DOHH2 (cell line): ENCODE results near the gene RAPGEF1.

Experiments
- H3F3A ChIP-seq: fragments of 200-600 bp; sonication (generic), shearing (Covaris generic); 2 replicates; pipeline ENCODE4 v1.6.0; 2016; ENCODE audit warnings: antibody characterized with exemption, mild to moderate bottlenecking; ENCODE audit not compliant: control insufficient read depth, insufficient read depth
- H3K27ac ChIP-seq: fragments of 200-600 bp; sonication (generic); 2 replicates; pipeline ENCODE4 v1.5.1; 2014; ENCODE audit warnings: low read depth, mild to moderate bottlenecking, low read length, moderate library complexity
- H3K27me3 ChIP-seq: fragments of 200-600 bp; sonication (generic); 2 replicates; pipeline ENCODE4 v1.6.1; 2014; ENCODE audit warnings: mild to moderate bottlenecking, low read length, mixed read lengths; ENCODE audit not compliant: control insufficient read depth
- H3K36me3 ChIP-seq: fragments of 200-600 bp; sonication (generic); 2 replicates; pipeline ENCODE4 v1.6.1; 2014; ENCODE audit warnings: mild to moderate bottlenecking, low read length, moderate library complexity, mixed read lengths; ENCODE audit not compliant: control insufficient read depth
- H3K4me1 ChIP-seq: fragments of 200-600 bp; sonication (generic); 2 replicates; pipeline ENCODE4 v1.6.1; 2014; ENCODE audit warnings: mild to moderate bottlenecking, low read length, mixed read lengths; ENCODE audit not compliant: control insufficient read depth
- H3K4me2 ChIP-seq: fragments of 200-600 bp; sonication (generic); 2 replicates; pipeline ENCODE4 v1.6.0; 2014; ENCODE audit warnings: mild to moderate bottlenecking, low read length, moderate library complexity
- H3K4me3 ChIP-seq: fragments of 200-600 bp; sonication (generic); 2 replicates; pipeline ENCODE4 v1.5.1; 2014; ENCODE audit warnings: mild to moderate bottlenecking, low read length, mixed read lengths
- H3K79me2 ChIP-seq: fragments of 200-600 bp; sonication (generic); 2 replicates; pipeline ENCODE4 v1.6.1; 2014; ENCODE audit warnings: mild to moderate bottlenecking, low read length, mixed read lengths; ENCODE audit not compliant: control insufficient read depth
- H3K9me2 ChIP-seq: fragments of 200-600 bp; sonication (generic); replicated peaks from 2 replicates; pipeline ENCODE4 v1.6.1; 2014; ENCODE audit warnings: mild to moderate bottlenecking, low read length, mixed read lengths; ENCODE audit not compliant: control insufficient read depth
- H3K9me3 ChIP-seq: fragments of 200-600 bp; sonication (generic); 2 replicates; pipeline ENCODE4 v1.6.1; 2014; ENCODE audit warnings: antibody characterized with exemption, low read length, mixed read lengths; ENCODE audit not compliant: control insufficient read depth, insufficient read depth
- H4K20me1 ChIP-seq: fragments of 200-600 bp; sonication (generic); 2 replicates; pipeline ENCODE4 v1.6.0; 2014; ENCODE audit warnings: low read depth, mild to moderate bottlenecking, antibody characterized with exemption, low read length, moderate library complexity; ENCODE audit not compliant: control insufficient read depth, insufficient read depth
- EZH2phosphoT487 ChIP-seq: fragments of 200-600 bp; sonication (generic); IDR thresholded peaks from 2 replicates; pipeline ENCODE4 v1.6.1; 2017; ENCODE audit warnings: borderline replicate concordance, mild to moderate bottlenecking, antibody characterized with exemption, low read length, moderate library complexity, mixed read lengths
- TF ChIP-seq, protein P1 (sequence below): fragments of 200-600 bp; sonication (generic); IDR thresholded peaks from one replicate; pipeline ENCODE4 v1.5.1; 2014; ENCODE audit warnings: antibody characterized with exemption, mild to moderate bottlenecking, low read depth, low read length; ENCODE audit not compliant: poor library complexity, severe bottlenecking

Gene RAPGEF1

DNA sequence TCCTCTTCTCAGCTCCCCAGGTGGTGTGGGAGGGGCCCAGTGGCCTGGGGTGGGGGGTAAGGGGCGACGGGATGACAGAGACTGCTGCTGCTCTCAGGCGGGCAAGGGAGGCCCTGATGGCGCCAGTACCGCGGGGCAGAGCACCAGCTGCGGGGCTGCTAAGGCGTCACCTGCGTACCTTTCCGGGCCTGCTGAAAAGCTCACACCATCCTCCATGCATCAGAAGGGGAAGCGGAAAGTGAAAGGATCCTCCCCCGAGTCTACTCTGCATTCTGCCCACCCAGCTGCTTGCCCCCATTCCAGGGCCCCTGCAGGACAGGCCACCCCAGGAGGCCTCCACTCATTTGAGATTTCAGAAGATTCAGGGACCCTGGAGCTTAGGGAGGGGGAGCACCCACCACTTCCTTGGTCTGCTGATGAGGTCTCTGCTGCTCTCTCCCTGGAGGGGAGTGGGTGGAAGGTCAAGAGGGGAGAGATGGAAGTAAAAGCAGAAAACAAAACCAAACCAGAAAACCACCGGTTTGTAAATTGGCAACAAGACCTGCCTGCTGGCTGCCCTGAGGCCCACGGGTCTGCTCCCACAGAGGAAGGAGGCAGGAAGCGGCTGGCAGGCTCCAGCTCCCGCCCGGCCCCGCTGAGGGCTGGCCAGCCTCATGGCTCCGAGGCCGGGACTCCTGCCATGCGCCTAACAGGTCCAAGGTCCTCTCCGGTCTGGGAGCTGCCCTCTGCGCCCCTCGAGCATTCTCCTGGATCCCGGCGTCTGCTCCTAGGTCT lies 161.0 kb downstream of the RAPGEF1 start:
- no peaks in the 10 kb centered on the region for H4K20me1 ChIP-seq
- TF ChIP-seq EZH2phosphoT487 = no peak
- TF ChIP-seq, protein P1, sequence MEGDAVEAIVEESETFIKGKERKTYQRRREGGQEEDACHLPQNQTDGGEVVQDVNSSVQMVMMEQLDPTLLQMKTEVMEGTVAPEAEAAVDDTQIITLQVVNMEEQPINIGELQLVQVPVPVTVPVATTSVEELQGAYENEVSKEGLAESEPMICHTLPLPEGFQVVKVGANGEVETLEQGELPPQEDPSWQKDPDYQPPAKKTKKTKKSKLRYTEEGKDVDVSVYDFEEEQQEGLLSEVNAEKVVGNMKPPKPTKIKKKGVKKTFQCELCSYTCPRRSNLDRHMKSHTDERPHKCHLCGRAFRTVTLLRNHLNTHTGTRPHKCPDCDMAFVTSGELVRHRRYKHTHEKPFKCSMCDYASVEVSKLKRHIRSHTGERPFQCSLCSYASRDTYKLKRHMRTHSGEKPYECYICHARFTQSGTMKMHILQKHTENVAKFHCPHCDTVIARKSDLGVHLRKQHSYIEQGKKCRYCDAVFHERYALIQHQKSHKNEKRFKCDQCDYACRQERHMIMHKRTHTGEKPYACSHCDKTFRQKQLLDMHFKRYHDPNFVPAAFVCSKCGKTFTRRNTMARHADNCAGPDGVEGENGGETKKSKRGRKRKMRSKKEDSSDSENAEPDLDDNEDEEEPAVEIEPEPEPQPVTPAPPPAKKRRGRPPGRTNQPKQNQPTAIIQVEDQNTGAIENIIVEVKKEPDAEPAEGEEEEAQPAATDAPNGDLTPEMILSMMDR = no peak
- peaks cover 4% of the 10 kb centered on the region for H3K4me1 ChIP-seq
- no peaks in the 10 kb centered on the region for H3K79me2 ChIP-seq
- H3K36me3 ChIP-seq = peaks cover 71% of the 10 kb centered on the region
- no peaks in the 10 kb centered on the region for H3K9me3 ChIP-seq
- H3K4me2 ChIP-seq = no peak overlapping the region
- H3K9me2 ChIP-seq = no peaks in the 10 kb centered on the region
- H3F3A ChIP-seq = no peaks in the 10 kb centered on the region
- H3K27me3 ChIP-seq = no peaks in the 10 kb centered on the region
- H3K27ac ChIP-seq = no peak overlapping the region
- no peak overlapping the region for H3K4me3 ChIP-seq

DNA sequence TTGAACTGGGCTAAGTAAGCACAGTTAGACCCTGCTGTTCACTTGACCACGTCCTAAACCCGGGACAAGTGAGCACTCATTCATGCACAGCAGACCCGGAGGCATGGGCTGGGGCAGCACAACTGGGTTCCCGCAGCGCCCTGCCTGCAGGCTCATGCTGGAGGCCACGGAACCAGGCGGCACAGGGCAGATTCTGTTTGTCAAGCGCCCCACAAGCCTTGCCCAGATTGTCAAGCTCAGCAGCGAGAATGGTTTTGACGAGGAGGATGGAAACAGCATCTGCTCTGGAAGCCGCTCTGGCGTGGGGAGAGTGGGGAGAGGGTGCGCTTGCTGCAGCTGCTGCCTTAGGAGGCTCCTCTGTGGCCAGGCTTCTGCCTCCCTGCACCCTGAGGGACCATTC lies 161.9 kb downstream of the RAPGEF1 start:
- H3K27me3 ChIP-seq = no peaks in the 10 kb centered on the region
- peaks cover 67% of the 10 kb centered on the region for H3K36me3 ChIP-seq
- no peak for TF ChIP-seq EZH2phosphoT487
- TF ChIP-seq, protein P1 = no peak
- H4K20me1 ChIP-seq = no peaks in the 10 kb centered on the region
- no peaks in the 10 kb centered on the region for H3K9me3 ChIP-seq
- H3K79me2 ChIP-seq = no peaks in the 10 kb centered on the region
- H3K4me2 ChIP-seq = no peak overlapping the region
- H3K4me1 ChIP-seq = peaks cover 4% of the 10 kb centered on the region
- no peak overlapping the region for H3K27ac ChIP-seq
- no peaks in the 10 kb centered on the region for H3K9me2 ChIP-seq
- H3F3A ChIP-seq = no peaks in the 10 kb centered on the region
- H3K4me3 ChIP-seq = no peak overlapping the region

DNA sequence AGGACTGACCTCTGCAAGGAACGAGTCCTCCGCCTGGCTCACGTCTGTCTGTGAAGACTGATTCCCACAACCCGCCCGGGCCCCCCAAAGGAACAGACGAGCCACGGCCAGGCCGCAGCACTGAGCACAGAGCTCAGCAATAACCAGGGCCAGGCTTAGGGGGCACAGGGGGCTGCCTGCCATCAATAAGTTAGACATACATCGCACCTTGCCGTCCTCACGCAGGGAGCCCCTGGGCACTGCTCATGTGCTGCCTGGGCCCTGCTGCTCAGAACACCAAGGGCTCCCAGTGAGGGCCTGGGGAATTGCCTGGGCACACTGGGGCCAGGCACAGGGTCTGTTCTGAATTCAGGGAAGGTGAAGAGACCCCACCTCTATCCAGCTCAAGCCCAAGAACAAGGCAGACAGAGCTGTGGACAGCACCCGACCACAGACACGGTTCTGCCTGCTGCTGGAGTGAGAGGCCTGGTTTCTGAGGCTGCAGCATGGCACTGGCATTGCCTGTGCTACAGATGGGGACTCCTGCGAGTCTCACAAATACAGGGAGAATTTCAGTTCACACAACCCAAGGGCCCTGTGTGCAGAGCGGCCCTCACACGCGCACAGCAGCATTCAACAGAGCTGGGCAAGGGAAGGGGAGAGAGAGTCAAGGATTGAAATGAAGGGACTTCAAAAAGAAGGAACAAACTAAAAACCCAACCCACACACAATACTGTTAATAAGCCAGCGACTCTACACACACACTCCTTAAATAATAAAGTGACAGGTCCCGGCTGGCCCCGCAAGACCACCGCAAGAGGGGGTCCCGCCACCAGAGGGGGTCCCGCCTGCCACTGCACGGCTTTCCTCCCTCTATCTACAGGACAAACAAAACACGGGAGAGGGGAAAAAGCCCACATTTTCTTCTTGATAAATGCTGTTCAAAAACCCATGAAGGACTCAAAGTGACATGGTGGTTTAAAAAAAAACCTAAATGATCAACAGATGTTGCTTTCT lies 162.6 kb downstream of the RAPGEF1 start:
- Histone ChIP-seq H3K9me2 (no peaks in the 10 kb centered on the region), H3K4me3 (no peak overlapping the region), H3K4me1 (peaks cover 4% of the 10 kb centered on the region), H3K27me3 (no peaks in the 10 kb centered on the region), H3K27ac (no peak overlapping the region), H3K4me2 (no peak overlapping the region), H4K20me1 (no peaks in the 10 kb centered on the region), H3K9me3 (no peaks in the 10 kb centered on the region), H3F3A (no peaks in the 10 kb centered on the region), H3K79me2 (no peaks in the 10 kb centered on the region), H3K36me3 (peaks cover 60% of the 10 kb centered on the region)
- TF ChIP-seq, protein P1 = no peak
- TF ChIP-seq EZH2phosphoT487 = no peak
